Panc1 (cell line): ENCODE data around the gene MAP2K5. TPM values are rescaled to one million over a fixed set of nuclear protein-coding genes. Genes with fewer than 3 reads are reported as not detected.

Experiments
- ATAC-seq: fragments of 200-7000 bp; cut with Tn5 transposase; 2 replicates; pipeline ENCODE4 v1.9.1; 2020; ENCODE audit warnings: mild to moderate bottlenecking, moderate library complexity
- BruUV-seq: library from RNA; stranded (reverse); fragments of 400-500 nt; replicated peaks from 2 replicates; lab custom pipeline; 2021; lab: Mats Ljungman, UMichigan
- CTCF ChIA-PET: fragments of 300-600 bp; sonication (Branson Sonifier 250); formaldehyde crosslinking; loops from one replicate; lab custom pipeline; 2022; ENCODE audit warnings: antibody characterized with exemption; lab: Charles Lee
- POLR2A ChIA-PET: fragments of 300-600 bp; sonication (Branson Sonifier 250); formaldehyde crosslinking; loops from one replicate; lab custom pipeline; 2022; ENCODE audit warnings: antibody characterized with exemption; lab: Charles Lee
- DNase-seq: peaks from one replicate; pipeline ENCODE4 v3.0.0-alpha.2; 2010; ENCODE audit warnings: low read depth, low spot score
- H3K27ac ChIP-seq: 2 replicates; pipeline ENCODE4 v1.5.1; 2011; ENCODE audit warnings: mild to moderate bottlenecking, low read length, inconsistent platforms
- H3K27me3 ChIP-seq: fragments of 200-500 bp; sonication (Bioruptor generic); 2 replicates; pipeline ENCODE4 v1.6.0; 2014; ENCODE audit warnings: low read length, inconsistent platforms; ENCODE audit not compliant: control insufficient read depth, insufficient read depth
- H3K36me3 ChIP-seq: fragments of 200-500 bp; sonication (Bioruptor generic); 2 replicates; pipeline ENCODE4 v1.5.1; 2014; ENCODE audit warnings: inconsistent platforms, mild to moderate bottlenecking, low read length, moderate library complexity; ENCODE audit not compliant: control insufficient read depth, insufficient read depth
- H3K4me1 ChIP-seq: 2 replicates; pipeline ENCODE4 v1.5.1; 2011; ENCODE audit warnings: inconsistent platforms, mild to moderate bottlenecking, low read length, moderate library complexity; ENCODE audit not compliant: control insufficient read depth, insufficient read depth
- H3K4me3 ChIP-seq, 2 experiments: 2 replicates each; pipeline ENCODE4 v1.5.1; 2011 to 2012; ENCODE audit warnings: low read depth in 2 of 2, low read length in 2 of 2, mild to moderate bottlenecking in 2 of 2, inconsistent platforms in 1 of 2, moderate library complexity in 1 of 2
- H3K9me3 ChIP-seq: fragments of 200-500 bp; sonication (Bioruptor generic); 2 replicates; pipeline ENCODE4 v1.5.1; 2014; ENCODE audit warnings: low read depth, mild to moderate bottlenecking, inconsistent platforms, low read length, moderate library complexity; ENCODE audit not compliant: control insufficient read depth, insufficient read depth
- CTCF ChIP-seq: fragments of 450-650 bp; IDR thresholded peaks from 2 replicates; pipeline ENCODE4 v1.5.1; 2017; ENCODE audit warnings: mild to moderate bottlenecking
- POLR2AphosphoS5 ChIP-seq: IDR thresholded peaks from 2 replicates; pipeline ENCODE4 v1.6.1; 2012; ENCODE audit warnings: mild to moderate bottlenecking, low read depth, low read length, moderate library complexity
- REST ChIP-seq, 2 experiments: IDR thresholded peaks; 2 replicates each; pipeline ENCODE4 v1.6.1; 2011 to 2012; ENCODE audit warnings: low read depth in 2 of 2, control low read depth in 1 of 2, low read length in 1 of 2, mild to moderate bottlenecking in 1 of 2, moderate library complexity in 1 of 2; ENCODE audit not compliant: insufficient read depth in 1 of 2
- SIN3A ChIP-seq: IDR thresholded peaks from 2 replicates; pipeline ENCODE4 v1.6.1; 2012; ENCODE audit warnings: low read depth, mild to moderate bottlenecking, low read length, moderate library complexity, borderline replicate concordance; ENCODE audit not compliant: insufficient read depth
- TCF7L2 ChIP-seq: IDR thresholded peaks from 2 replicates; pipeline ENCODE4 v1.6.1; 2011; ENCODE audit warnings: mild to moderate bottlenecking, low read depth, low read length, inconsistent platforms
- in situ Hi-C: cut with HindIII; loops from 2 replicates; pipeline ENCODE4 v1.10.0; 2016; ENCODE audit warnings: low sequenced_read_pairs, low pct_unique_long_range_greater_than_20kb
- intact Hi-C: fragments of 100-400 bp; cut with micrococcal nuclease; formaldehyde crosslinking; loops from one replicate; pipeline ENCODE4 v1.10.0; 2022; ENCODE audit not compliant: unreplicated experiment
- total RNA-seq: library from RNA; stranded (reverse); gene quantifications from one replicate; pipeline ENCODE4 v1.2.1, GENCODE V29; 2021; ENCODE audit not compliant: unreplicated experiment

The MAP2K5 gene
- total RNA-seq, 1 experiment from 2014 or later: 18.3 TPM

- in situ Hi-C loops: no loop called here
- Histone ChIP-seq H3K36me3 (no peaks in the 10 kb centered on the region), H3K9me3 (no peaks in the 10 kb centered on the region), H3K27me3 (no peaks in the 10 kb centered on the region), H3K4me1 (no peaks in the 10 kb centered on the region), H3K27ac (no peak overlapping the region), H3K4me3 (no peak overlapping the region)
- intact Hi-C loops: no loop called here
- ATAC-seq (no peak), DNase-seq (no peak)
- TF ChIP-seq CTCF: no peak
- TF ChIP-seq SIN3A: no peak
- no peak for TF ChIP-seq REST (IDR thresholded peaks at IDR 0.05; ENCODE audit: insufficient read depth in 1 of 2, low read depth in 2 of 2, low read length in 1 of 2)
- no peak for TF ChIP-seq POLR2AphosphoS5
- TF ChIP-seq TCF7L2: no peak
- ChIA-PET CTCF (no interaction called here), POLR2A (no interaction called here)
- BruUV-seq: no TSS peak
Observed at GRCh38 chr15:67560320-67560719, 17.8 kb downstream of the MAP2K5 start.

- intact Hi-C loops: no loop called here
- ChIA-PET POLR2A (no interaction called here), CTCF (no interaction called here)
- Histone ChIP-seq H3K9me3 (no peaks in the 10 kb centered on the region), H3K36me3 (no peaks in the 10 kb centered on the region), H3K27me3 (no peaks in the 10 kb centered on the region), H3K4me1 (no peaks in the 10 kb centered on the region), H3K27ac (no peak overlapping the region), H3K4me3 (no peak overlapping the region)
- no peak for TF ChIP-seq TCF7L2
- TF ChIP-seq REST (IDR thresholded peaks at IDR 0.05; ENCODE audit: insufficient read depth in 1 of 2, low read depth in 2 of 2, low read length in 1 of 2): no peak
- no peak for TF ChIP-seq CTCF
- TF ChIP-seq POLR2AphosphoS5: no peak
- TF ChIP-seq SIN3A: no peak
- DNase-seq: no peak
- no peak for ATAC-seq
- in situ Hi-C loops: no loop called here
- BruUV-seq: no TSS peak
Observed at GRCh38 chr15:67563092-67563491, 20.6 kb downstream of the MAP2K5 start.
